HFFc6 (cell line): ENCODE measurements around the gene SFSWAP. TPM values are rescaled to one million over a fixed set of nuclear protein-coding genes. Genes with fewer than 3 reads are reported as not detected.

Experiments used
- DNase-seq: peaks from one replicate; pipeline ENCODE4 v3.0.0-alpha.2; 2018
- H3K27ac Mint-ChIP-seq: 2 replicates; pipeline ENCODE4 v1.8.0; 2020; ENCODE audit warnings: mild to moderate bottlenecking, mixed read lengths
- H3K27me3 Mint-ChIP-seq: 2 replicates; pipeline ENCODE4 v1.8.0; 2021; ENCODE audit warnings: mild to moderate bottlenecking, moderate library complexity, mixed read lengths; ENCODE audit not compliant: insufficient read depth
- H3K36me3 Mint-ChIP-seq: 2 replicates; pipeline ENCODE4 v1.8.0; 2021; ENCODE audit warnings: low read depth, mixed read lengths
- H3K4me1 Mint-ChIP-seq: 2 replicates; pipeline ENCODE4 v1.8.0; 2020; ENCODE audit warnings: low read depth, mixed read lengths
- H3K4me3 Mint-ChIP-seq: 2 replicates; pipeline ENCODE4 v1.8.0; 2020; ENCODE audit warnings: mild to moderate bottlenecking, moderate library complexity, mixed read lengths
- H3K9me3 Mint-ChIP-seq: 2 replicates; pipeline ENCODE4 v1.8.0; 2020; ENCODE audit warnings: mild to moderate bottlenecking, mixed read lengths
- CTCF ChIP-seq: fragments of 200-600 bp; sonication (generic); IDR thresholded peaks from 2 replicates; pipeline ENCODE4 v1.5.0; 2021; ENCODE audit warnings: antibody characterized with exemption, mild to moderate bottlenecking
- total RNA-seq, 6 experiments: library from RNA; stranded (reverse); fragmentation: NEBNext Ultra II Directional; extraction: Animal tissue kit (Norgen Biotek cat#: 25700); gene quantifications; 2 replicates in 1 of 6; 3 replicates in 5 of 6; pipeline ENCODE4 v1.2.3, GENCODE V29; 2021

Gene SFSWAP
- total RNA-seq, 6 experiments from 2014 or later = 23.9 to 32.4 (median 28.8) TPM

GRCh38 chr12:131816495-131816894 lies 105.6 kb downstream of the SFSWAP start:
- peaks cover 11% of the 10 kb centered on the region; the same call in 1 of the 2 replicates for H3K36me3 Mint-ChIP-seq
- no peaks in the 10 kb centered on the region for H3K4me1 Mint-ChIP-seq
- peaks cover 9% of the 10 kb centered on the region for H3K9me3 Mint-ChIP-seq
- DNase-seq = no peak
- no peak overlapping the region for H3K27ac Mint-ChIP-seq
- H3K27me3 Mint-ChIP-seq = peaks cover 5% of the 10 kb centered on the region
- no peak for TF ChIP-seq CTCF
- H3K4me3 Mint-ChIP-seq = no peak overlapping the region

GRCh38 chr12:131817241-131817640 lies 106.4 kb downstream of the SFSWAP start:
- H3K4me3 Mint-ChIP-seq = no peak overlapping the region
- H3K4me1 Mint-ChIP-seq = no peaks in the 10 kb centered on the region
- peaks cover 11% of the 10 kb centered on the region for H3K27me3 Mint-ChIP-seq
- peaks cover 6% of the 10 kb centered on the region; the same call in 1 of the 2 replicates for H3K36me3 Mint-ChIP-seq
- TF ChIP-seq CTCF = no peak
- DNase-seq = no peak
- no peak overlapping the region for H3K27ac Mint-ChIP-seq
- H3K9me3 Mint-ChIP-seq = peaks cover 9% of the 10 kb centered on the region

- Mint-ChIP-seq H3K36me3 (no peaks in the 10 kb centered on the region), H3K4me3 (no peak overlapping the region), H3K9me3 (peaks cover under 1% of the 10 kb centered on the region; the same call in 1 of the 2 replicates), H3K4me1 (no peaks in the 10 kb centered on the region), H3K27me3 (peaks cover 13% of the 10 kb centered on the region), H3K27ac (no peak overlapping the region)
- no peak for DNase-seq
- TF ChIP-seq CTCF = no peak
Measured at GRCh38 chr12:131818821-131819585, 108.1 kb downstream of the SFSWAP start.

- H3K27ac Mint-ChIP-seq = no peak overlapping the region
- H3K36me3 Mint-ChIP-seq = no peaks in the 10 kb centered on the region
- peaks cover 15% of the 10 kb centered on the region for H3K27me3 Mint-ChIP-seq
- no peaks in the 10 kb centered on the region for H3K9me3 Mint-ChIP-seq
- DNase-seq = no peak
- peaks cover 10% of the 10 kb centered on the region for H3K4me1 Mint-ChIP-seq
- no peak for TF ChIP-seq CTCF
- H3K4me3 Mint-ChIP-seq = no peak overlapping the region
Measured at GRCh38 chr12:131824450-131824849, 113.6 kb downstream of the SFSWAP start.

- Mint-ChIP-seq H3K4me1 (peaks cover 10% of the 10 kb centered on the region), H3K27ac (no peak overlapping the region), H3K36me3 (no peaks in the 10 kb centered on the region), H3K4me3 (peak overlapping the region; percentile 79), H3K27me3 (peaks cover 15% of the 10 kb centered on the region), H3K9me3 (no peaks in the 10 kb centered on the region)
- DNase-seq = no peak
- no peak for TF ChIP-seq CTCF
Measured at GRCh38 chr12:131825146-131825892, 114.4 kb downstream of the SFSWAP start.
